22Rv1 (cell line): Measurements from ENCODE around the gene MOB3B.

Experiments
- ZFX ChIP-seq: fragments of 450-650 bp; IDR thresholded peaks from 2 replicates; pipeline ENCODE4 v1.6.1; 2017; ENCODE audit warnings: antibody characterized with exemption, borderline replicate concordance
- TF ChIP-seq, protein P1 (sequence below): fragments of 450-650 bp; IDR thresholded peaks from 2 replicates; pipeline ENCODE4 v1.5.1; 2017; ENCODE audit warnings: mild to moderate bottlenecking

DNA sequence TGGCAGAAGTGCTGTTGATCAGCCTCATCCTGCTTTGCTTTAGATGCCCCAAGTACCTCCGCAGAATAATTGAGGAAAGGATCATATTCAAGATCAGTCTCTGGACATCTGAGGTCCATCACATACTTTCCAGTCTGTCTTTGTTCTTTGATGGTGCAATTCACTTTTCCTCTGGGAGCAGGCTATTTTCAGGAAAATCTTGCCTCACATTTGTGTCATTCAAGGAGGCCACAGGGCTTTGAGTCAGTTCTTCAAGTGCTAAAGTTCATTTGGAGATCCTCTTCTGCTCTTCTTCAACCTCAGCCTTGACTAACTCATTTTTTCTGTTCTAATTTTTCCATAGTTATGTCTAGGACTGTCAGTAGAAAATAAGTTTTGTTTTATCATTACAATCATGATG lies 251.2 kb downstream of the MOB3B start:
- TF ChIP-seq, protein P1, sequence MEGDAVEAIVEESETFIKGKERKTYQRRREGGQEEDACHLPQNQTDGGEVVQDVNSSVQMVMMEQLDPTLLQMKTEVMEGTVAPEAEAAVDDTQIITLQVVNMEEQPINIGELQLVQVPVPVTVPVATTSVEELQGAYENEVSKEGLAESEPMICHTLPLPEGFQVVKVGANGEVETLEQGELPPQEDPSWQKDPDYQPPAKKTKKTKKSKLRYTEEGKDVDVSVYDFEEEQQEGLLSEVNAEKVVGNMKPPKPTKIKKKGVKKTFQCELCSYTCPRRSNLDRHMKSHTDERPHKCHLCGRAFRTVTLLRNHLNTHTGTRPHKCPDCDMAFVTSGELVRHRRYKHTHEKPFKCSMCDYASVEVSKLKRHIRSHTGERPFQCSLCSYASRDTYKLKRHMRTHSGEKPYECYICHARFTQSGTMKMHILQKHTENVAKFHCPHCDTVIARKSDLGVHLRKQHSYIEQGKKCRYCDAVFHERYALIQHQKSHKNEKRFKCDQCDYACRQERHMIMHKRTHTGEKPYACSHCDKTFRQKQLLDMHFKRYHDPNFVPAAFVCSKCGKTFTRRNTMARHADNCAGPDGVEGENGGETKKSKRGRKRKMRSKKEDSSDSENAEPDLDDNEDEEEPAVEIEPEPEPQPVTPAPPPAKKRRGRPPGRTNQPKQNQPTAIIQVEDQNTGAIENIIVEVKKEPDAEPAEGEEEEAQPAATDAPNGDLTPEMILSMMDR: no peak
- no peak for TF ChIP-seq ZFX
